Hematopoietic multipotent progenitor cell (in vitro differentiated cells): ENCODE data around the gene LARP1B. TPM values are rescaled to one million over a fixed set of nuclear protein-coding genes. Genes with fewer than 3 reads are reported as not detected.
"Not testable (repeated sequence)": the region's sequence is repeated elsewhere in the genome, so short reads cannot be mapped to it uniquely, and the experiment has no call there.

Experiments used
- DNase-seq, 3 donors: peaks; one replicate each; pipeline ENCODE4 v3.0.0-alpha.2; 2011 to 2015; ENCODE audit warnings: low read depth in 2 of 3, low spot score in 2 of 3
- total RNA-seq: library from RNA; depleted of rRNA; stranded (reverse); fragments of >200 nt; gene quantifications from one replicate; pipeline ENCODE4 v1.2.3, GENCODE V29; 2012

The LARP1B gene
- total RNA-seq, 1 donor, result 6.7 TPM

DNA sequence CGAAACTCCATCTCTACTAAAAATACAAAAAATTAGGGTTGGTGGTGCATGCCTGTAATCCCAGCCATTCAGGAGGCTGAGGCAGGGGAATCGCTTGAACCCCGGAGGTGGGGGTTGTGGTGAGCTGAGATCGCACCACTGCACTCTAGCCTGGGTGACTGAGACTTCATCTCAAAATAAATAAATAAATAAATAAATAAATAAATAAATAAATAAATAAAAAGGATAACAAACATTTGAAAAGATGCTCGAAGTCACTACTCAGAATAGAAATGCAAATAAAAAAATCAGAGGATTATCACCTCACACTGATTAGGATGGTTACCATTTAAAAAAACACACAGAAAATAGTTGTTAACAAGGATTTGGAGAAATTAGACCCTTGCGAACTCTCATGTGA lies 73.8 kb downstream of the LARP1B start:
- no peak for DNase-seq

DNA sequence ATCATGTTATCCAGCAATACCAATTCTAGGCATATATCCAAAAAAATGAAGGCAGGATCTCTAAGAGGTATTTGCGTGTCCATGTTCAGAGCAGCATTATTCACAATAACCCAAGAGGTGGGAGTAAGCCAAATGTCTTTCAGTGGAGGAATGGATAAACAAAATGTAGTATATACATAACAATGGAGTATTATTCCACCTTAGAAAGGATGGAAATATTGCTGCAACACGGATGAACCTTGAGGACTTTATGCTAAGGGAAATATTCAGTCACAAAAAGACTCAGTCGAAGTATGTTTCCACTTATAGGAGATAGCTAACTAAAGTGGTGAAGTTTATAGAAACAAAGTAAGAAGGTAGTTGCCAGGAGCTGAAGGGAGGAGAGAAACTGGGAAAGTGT lies 74.3 kb downstream of the LARP1B start:
- DNase-seq, result no peak

DNA sequence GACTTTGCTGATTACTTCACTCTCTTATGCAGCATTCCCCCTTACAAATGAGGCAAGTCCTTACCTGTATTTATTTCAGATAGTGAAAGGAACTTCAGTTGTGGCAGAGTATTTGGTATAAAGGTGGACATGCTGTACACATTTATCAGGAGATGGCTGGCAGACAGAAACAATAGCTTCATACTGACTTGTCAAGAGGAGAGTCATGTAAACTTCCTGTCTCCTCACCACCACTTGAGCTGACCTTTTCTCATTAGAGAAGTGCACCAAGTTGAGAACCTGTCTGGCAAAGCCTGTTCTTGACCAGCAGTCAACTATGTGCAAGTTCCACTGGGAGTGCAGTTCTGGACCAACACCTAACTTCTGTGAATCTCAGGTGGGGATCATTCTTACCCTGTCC lies 80.8 kb downstream of the LARP1B start:
- no peak for DNase-seq

DNA sequence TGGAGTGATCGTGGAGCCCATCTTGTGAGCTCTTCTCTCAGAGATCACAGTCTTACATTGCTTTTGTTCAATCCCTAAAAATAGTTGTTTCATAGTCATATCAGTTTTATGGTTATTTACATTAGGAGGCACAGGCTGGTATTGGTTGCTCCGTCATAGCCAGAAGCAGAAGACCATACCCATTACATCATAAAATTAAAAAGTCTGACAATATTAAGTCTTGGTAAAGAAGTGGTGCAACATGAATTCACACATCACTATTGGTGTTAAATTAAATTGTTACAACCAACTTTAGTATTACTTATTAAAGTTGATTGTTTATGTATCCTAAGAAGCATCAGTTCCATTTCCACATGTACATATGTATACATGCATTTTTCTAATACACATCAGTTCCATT lies 84.6 kb downstream of the LARP1B start:
- DNase-seq, result no peak

DNA sequence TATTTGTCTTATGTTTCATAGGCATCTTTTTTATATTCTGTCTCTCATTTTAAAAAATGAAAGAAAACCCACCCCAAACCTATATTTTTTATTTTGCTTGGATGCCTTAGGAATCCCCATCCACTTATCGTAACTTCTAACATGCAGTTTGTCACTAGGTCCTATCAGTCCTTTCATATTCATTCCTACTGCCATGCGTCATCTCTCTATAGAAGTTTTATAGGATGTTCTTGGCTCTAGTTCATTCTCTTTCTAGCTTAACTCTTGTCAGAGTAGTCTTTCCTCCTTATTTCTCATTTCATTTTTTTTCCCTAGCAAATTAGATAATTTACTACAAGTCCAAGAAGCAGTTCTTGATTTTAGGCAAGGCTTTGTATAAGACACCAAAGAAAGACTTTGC lies 92.7 kb downstream of the LARP1B start:
- DNase-seq, result no peak

DNA sequence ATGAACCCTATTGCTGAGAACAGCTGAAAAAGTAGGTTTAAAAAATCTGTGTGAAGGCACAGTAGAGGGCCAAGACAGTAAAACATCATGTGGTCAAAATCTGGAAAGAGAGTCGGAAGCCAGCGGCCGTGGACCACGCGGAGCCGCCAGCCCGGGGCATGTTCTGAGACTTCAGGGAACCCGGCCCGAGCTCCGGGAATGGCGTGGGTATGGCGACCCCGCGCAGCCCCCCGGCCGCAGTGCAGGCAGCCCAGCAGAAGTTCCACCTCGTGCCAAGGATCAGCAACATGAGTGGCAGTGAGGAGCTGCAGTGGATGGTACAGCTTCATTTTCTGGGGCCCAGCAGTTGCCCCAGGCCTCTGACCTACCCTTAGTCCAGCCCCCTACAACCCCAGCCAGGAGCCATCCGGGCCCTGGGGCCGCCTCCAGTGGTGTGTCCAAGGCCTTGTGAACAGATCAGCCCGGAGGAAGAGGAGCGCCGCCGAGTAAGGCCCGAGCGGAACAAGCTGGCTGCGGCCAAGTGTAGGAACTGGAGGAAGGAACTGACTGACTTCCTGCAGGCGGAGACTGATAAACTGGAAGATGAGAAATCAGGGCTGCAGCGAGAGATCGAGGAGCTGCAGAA lies 94.2 kb downstream of the LARP1B start:
- DNase-seq, result no peak

DNA sequence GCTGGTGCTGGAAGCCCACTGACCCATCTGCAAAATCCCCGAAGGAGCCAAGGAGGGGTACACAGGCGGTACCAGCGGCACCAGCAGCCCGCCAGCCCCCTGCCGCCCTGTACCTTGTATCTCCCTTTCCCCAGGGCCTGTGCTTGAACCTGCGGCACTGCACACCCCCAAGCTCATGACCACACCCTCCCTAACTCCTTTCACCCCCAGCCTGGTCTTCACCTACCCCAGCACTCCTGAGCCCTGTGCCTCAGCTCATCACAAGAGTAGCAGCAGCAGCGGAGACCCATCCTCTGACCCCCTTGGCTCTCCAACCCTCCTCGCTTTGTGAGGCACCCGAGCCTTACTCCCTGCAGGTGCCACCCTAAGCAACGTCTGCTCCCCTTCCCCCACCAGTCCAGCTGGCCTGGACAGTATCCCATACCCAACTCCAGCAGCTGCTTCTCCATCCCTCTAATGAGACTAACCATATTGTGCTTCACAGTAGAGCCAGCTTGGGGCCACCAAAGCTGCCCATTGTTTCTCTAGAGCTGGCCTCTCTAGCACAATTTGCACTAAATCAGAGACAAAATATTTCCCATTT lies 94.9 kb downstream of the LARP1B start:
- DNase-seq, result no peak

DNA sequence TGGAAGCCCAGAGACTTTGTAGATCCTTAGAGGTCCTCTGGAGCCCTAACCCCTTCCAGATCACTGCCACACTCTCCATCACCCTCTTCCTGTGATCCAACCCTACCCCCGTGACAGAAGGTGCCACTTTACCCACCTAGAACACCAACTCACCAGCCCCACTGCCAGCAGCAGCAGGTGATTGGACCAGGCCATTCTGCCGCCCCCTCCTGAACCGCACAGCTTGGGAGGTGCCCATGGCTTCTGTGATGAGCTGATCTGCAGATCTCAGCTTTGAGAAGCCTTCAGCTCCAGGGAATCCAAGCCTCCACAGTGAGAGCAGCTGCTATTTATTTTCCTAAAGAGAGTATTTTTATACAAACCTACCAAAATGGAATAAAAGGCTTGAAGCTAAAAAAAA lies 95.4 kb downstream of the LARP1B start:
- DNase-seq, result not testable (repeated sequence)

DNA sequence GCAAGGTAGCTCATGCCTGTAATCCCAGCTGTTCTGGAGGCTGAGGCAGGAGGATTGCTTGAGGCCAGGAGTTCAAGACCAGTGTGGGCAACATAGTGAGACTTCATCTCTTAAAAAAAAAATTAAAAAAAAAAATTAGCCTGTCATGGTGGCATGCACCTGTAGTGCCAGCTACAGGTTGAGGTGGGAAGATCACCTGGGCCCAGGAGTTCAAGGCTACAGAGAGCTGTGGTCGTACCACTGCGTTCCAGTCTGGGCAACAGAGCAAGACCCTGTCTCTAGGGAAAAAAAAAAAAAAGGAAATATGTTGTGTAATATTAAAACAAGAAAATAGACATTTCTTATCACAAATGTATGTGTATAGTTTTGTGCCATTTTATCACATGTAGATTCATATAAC lies 97.8 kb downstream of the LARP1B start:
- no peak for DNase-seq

DNA sequence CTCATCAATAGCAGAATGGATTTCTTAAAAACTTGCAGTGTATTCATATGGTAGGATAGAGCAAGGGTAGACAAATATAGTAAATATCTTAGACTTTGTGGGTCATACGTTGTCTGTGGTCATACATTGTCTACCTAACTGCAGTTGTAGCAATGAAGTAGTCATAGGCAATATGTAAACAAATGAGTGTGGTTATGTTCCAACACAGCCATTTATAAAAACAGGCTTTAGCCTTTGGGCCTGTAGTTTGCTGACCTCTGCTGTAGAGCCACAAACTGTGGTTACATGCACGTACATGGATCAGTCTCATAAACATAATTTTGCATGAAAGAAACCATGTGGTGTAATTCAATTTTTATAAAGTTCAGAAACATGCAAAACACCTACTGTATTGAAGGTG lies 98.9 kb downstream of the LARP1B start:
- no peak for DNase-seq

DNA sequence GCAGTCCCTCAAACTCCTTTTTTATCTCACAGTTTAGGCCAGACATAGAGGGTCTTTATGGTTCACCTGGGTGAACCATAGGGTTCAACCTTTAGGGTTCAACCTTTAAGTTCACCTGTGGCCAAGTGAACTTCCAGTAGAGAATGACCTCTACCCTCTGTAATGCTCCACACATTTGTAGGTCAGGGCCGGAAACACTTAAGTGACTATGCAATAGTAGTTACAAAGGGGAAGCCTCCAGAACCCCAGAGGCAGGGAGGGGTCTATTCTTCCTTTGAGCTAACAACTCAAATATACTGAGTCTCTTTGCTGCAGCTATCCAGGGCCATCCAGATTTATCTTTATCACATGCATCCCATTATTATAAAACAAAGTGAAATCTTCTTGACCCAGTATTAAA lies 100.0 kb downstream of the LARP1B start:
- DNase-seq, result no peak

DNA sequence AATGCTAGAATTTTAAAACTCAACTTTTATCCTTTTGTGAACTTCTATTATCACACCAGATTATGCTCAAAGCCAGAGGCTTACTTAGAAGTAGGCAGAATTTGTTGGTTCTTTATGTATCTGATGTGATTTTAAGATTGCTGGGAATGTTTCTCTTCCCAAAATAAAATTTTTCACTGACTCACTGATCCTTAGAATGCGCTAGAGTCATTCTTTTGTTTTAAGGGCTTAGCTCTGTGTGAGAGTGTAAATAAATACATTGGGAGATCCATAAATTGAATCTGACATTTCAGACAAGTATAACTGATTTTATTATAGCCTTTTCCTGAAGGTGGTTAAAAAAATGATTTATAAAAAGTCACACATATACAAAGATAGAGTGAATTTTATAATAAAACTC lies 101.3 kb downstream of the LARP1B start:
- DNase-seq, result no peak

DNA sequence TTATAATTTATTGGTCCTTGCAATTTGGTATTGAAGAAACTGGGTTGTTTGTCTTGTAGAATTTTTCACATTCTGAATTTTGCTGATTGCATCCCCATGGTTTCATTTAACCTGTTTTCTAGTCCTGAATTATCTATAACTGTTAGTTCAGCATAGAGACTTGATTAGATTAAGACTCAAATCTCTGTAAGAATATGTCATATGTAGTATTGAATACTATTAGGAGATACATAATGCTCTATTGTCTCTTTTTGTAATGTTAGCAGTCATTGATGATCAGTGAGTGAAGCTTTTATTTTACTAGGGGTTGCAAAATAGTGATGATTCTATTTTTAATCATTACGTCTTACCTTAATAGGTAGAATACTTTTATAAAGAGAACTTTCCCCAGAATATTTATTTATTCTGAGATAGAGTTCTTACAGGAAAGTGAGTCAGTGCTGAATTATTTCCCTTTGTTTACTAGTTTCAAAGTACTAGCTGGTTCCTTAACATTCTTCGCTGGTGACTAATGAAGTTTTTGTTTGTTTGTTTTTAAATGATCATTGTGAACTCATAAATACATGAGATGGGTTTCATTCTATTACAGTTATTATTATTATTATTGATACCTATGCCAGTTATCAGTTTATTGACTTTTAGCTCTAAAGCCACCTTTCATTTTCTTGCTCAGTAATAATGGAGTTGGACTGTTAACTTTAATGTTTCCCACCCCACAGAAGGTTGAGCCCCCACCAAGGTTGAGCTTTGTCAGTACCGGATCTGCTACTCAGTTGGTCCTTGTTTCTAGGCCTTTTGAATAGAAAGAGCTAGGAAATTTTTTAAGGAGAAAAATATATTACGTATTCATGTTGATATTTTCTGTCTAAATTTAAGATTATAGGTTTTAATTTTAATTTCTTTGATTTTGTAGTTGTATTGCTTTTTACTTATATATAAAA lies 102.3 kb downstream of the LARP1B start:
- no peak for DNase-seq

DNA sequence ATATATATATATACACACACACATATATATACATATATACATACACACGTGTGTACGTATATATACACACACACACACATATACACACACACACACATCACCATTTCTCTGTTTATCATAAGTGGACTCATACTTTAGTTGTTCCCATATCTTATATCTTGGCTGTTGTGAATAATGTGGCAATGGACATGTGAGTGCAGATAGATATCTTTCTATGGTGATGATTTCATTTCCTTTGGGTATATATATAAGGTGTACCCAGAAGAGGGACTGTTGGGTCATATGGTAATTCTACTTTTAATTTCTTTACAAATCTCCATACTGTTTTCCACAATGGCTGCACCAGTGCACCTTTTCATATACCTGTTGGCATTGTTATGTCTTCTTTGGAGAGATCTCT lies 105.9 kb downstream of the LARP1B start:
- DNase-seq, result no peak

DNA sequence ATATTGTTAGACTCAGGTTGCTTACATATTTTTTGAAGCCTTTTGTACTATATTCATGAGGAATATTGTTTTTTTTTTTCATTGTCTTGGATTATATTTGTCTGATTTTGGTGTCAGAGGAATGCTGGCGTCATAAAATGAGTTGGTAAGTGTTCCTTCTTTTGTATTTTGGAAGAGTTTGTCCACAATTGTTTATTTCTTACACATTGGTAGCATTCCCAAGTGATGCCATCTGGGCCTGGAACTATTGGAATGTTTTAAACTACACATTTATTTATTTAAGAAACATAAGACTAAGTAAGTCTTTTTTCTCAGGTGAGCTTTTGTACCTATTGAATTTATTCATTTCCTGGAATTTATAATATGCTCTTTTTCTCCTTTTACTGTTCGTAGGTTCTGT lies 107.6 kb downstream of the LARP1B start:
- no peak for DNase-seq

DNA sequence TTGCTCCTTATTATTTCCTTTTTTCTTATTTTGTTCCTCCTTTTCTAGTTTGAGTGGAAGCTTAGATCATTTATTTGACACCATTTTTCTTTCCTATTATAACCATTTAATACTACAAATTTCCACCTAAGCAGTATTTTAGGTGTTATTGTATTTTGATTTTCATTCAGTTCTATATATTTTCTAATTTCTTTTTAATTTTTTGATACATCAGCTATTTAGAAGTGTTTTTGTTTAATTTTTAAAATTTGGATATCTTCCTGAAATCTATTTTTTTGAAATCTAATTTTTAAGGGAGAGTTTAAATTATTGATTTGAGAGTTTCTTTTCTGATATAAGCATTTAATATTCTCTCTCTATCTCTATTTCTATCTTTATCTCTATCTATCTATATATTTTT lies 108.1 kb downstream of the LARP1B start:
- no peak for DNase-seq

DNA sequence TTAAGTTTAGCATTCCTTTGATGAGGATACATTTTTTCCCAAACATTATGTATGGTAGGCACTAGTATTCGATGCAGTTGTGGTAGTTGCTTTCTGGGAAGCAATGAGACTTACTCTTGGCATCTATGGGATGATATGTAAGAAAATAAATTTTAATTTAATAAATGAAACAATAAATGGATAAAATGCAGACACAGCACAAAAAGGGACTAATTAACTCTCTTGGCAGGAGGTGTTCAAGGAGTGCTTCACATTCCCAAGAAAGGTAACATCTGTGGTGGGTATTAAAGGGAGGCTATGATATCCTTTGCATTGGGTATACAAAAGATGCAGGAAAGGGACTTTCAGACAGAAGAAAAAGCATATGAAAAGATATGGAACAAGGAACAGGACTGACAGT lies 115.5 kb downstream of the LARP1B start:
- DNase-seq, result no peak

DNA sequence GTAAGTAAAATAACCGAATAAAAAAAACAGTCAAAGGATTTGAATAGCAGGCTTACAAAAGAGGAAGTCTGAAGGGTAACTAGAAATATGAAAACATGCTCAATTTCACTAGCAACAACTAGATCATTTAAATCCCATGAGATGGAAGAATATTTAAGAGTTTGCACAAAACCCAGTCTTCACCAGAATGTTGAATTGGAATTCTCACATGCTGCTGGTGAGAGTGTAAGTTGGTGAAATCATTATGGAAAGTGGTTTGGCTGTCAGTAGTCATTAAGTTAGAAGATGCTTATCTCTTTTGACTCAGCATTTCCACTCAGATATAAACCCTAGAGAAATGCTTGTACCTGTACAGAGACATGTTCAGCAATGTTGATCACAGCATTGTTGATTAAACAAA lies 116.4 kb downstream of the LARP1B start:
- peak in 2 of 3 donors; percentile 28 to 43 for DNase-seq

DNA sequence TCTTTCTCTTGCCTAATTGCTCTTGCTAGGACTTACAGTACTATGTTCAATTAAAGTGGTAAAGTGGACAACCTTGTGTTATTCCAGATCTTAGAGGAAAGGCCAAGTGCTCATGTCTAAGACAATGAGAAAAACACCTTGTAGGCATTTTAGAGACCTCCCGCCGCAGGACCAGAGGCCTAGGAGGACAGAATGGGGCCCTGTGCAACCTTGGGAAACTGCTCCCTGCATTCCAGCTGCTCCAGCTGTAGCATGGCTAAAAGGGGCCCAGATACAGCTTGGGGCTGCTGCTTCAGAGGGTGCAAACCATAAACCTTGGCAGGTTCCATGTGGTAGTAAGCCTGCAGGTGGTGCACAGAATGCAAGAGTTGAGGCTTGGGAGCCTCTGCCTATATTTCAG lies 125.5 kb downstream of the LARP1B start:
- DNase-seq, result no peak

DNA sequence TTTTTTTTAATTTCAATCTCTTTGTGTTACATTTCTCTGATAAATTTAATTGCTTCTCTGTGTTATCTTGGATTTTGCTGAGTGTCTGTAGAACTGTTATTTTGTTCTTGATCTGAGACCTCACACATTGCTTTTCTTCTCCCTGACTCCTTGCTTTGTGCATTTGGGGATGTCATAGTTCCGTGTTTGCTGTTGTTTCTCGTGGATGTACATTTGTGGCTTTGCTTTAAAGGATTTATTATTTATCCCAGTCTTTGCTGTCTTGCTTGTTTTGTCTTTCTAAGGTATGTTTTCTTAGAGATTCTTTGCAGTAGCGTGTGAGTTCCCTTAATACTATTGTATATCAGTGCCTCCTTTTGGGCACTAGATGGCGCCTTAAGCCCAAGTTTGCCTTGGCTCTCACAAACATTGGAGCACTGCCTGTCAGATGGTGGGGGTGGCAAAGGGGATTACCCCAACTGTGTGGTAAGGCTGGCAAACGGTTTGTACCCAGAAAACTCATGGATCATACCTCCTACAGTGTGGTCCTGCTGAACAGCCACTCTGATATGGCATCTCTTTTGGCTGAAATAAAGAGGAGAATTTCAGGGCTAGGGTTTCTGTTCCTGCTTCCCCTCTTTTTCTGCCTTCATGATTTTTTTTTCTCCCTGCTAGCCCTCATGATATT lies 130.1 kb downstream of the LARP1B start:
- DNase-seq, result peak; percentile 47 to 86 (median 77)
